Epithelial cell of esophagus (primary cell): ENCODE data around the gene TMEM269.

ENCODE experiments used
- DNase-seq: peaks from one replicate; pipeline ENCODE4 v3.0.0; 2010; ENCODE audit warnings: low read depth
- H3K4me3 ChIP-seq: 2 replicates; pipeline ENCODE4 v1.5.1; 2011; ENCODE audit warnings: mild to moderate bottlenecking, low read length, control low read depth
- CTCF ChIP-seq: IDR thresholded peaks from 2 replicates; pipeline ENCODE4 v1.5.1; 2011; ENCODE audit warnings: low read depth, mild to moderate bottlenecking, low read length, control low read depth, inconsistent platforms; ENCODE audit not compliant: insufficient read depth; ENCODE audit errors: missing control alignments

Gene TMEM269

GRCh38 chr1:42757892-42758275 is 26.9 kb upstream of the TMEM269 start:
- no peak for TF ChIP-seq CTCF
- H3K4me3 ChIP-seq: no peak overlapping the region
- peak; percentile 68 for DNase-seq

DNA sequence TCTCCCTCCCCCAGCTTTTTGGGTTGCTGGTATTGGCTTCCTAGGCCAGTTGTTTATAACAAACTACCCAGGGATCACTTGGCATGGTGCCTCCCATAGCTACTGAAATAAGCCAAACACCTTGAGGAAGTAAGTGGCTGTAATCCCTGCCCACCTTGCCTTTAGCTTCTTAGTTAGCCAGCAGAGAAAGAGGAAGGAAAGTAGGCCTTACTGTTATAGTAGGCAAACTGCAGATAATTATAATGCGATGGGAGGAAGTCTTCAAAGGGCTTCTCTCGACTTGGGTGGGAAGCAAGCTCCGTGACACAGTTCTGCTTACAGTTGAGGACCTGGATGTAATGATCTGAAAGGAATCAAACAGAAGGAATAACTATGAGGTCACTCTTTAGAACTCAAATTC is 26.1 kb upstream of the TMEM269 start:
- no peak overlapping the region for H3K4me3 ChIP-seq
- DNase-seq: no peak
- TF ChIP-seq CTCF: no peak

DNA sequence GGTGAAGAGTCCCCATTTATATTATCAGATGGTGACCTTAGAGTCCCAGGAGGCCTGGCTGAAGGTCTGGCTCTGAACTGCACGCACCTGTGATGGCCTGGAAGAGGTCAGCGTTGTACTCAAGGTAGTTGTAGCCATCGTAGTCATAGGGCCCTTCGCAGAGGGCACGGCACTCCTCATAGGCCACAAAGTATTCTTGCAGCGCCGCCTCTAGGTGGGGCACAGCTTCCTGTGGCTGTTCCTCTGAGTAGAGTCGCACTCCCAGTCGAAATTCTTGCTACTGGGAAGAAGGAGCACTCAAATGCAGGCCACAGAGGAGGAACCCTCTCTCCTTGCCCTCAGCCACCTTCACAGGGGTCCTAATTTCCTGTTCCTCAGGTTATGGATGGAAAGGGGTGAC is 25.7 kb upstream of the TMEM269 start:
- no peak overlapping the region for H3K4me3 ChIP-seq
- TF ChIP-seq CTCF: no peak
- no peak for DNase-seq

GRCh38 chr1:42761567-42761966 is 23.2 kb upstream of the TMEM269 start:
- DNase-seq: no peak
- no peak for TF ChIP-seq CTCF
- no peak overlapping the region for H3K4me3 ChIP-seq

- H3K4me3 ChIP-seq: no peak overlapping the region
- no peak for DNase-seq
- no peak for TF ChIP-seq CTCF
Observed at GRCh38 chr1:42762269-42762668, 22.5 kb upstream of the TMEM269 start.

- peak overlapping the region; percentile 88 for H3K4me3 ChIP-seq
- no peak for DNase-seq
- TF ChIP-seq CTCF: no peak
Observed at GRCh38 chr1:42765269-42765668, 19.5 kb upstream of the TMEM269 start.

GRCh38 chr1:42765832-42766740 is 18.7 kb upstream of the TMEM269 start:
- peak; percentile 59 for TF ChIP-seq CTCF
- H3K4me3 ChIP-seq: peak overlapping the region; percentile 88
- peak; percentile 64 for DNase-seq
